NCI-H2171 treated with DMSO at 0.1 percent for 48 hours (cell line): ENCODE data around the gene RNF149.
"Not testable (repeated sequence)": the region's sequence is repeated elsewhere in the genome, so short reads cannot be mapped to it uniquely, and the experiment has no call there.

Experiments
- DNase-seq: peaks from one replicate; lab custom pipeline; 2025; lab: John Stamatoyannopoulos, UW

Gene RNF149

GRCh38 chr2:101308432-101309210 is at the start of gene RNF149:
RNF149 (minus strand) TSS chr2:101308701; CDS start chr2:101308588, 113 bp downstream.
- DNase-seq, result peak; percentile 90

GRCh38 chr2:101357376-101357775 is 48.9 kb upstream of the RNF149 start:
- DNase-seq, result no peak

- no peak for DNase-seq
These were observed 48.0 kb upstream of the RNF149 start for GRCh38 chr2:101356521-101356920.

GRCh38 chr2:101356055-101356454 is 47.6 kb upstream of the RNF149 start:
- DNase-seq, result no peak

GRCh38 chr2:101355401-101356054 is 47.0 kb upstream of the RNF149 start:
- DNase-seq, result no peak

GRCh38 chr2:101354420-101355311 is 46.2 kb upstream of the RNF149 start:
- DNase-seq, result no peak

GRCh38 chr2:101352631-101353030 is 44.1 kb upstream of the RNF149 start:
- not testable (repeated sequence) for DNase-seq

GRCh38 chr2:101351207-101351606 is 42.7 kb upstream of the RNF149 start:
- no peak for DNase-seq

GRCh38 chr2:101349893-101350662 is 41.6 kb upstream of the RNF149 start:
- no peak for DNase-seq

GRCh38 chr2:101348883-101349282 is 40.4 kb upstream of the RNF149 start:
- no peak for DNase-seq

GRCh38 chr2:101346909-101347308 is 38.4 kb upstream of the RNF149 start:
- no peak for DNase-seq

- no peak for DNase-seq
These were observed 35.6 kb upstream of the RNF149 start for GRCh38 chr2:101344137-101344536.

GRCh38 chr2:101342625-101343008 is 34.1 kb upstream of the RNF149 start:
- no peak for DNase-seq

- peak; percentile 70 for DNase-seq
These were observed 33.6 kb upstream of the RNF149 start for GRCh38 chr2:101341901-101342624.

GRCh38 chr2:101341421-101341820 is 32.9 kb upstream of the RNF149 start:
- no peak for DNase-seq

- no peak for DNase-seq
These were observed 31.6 kb upstream of the RNF149 start for GRCh38 chr2:101340141-101340551.

- no peak for DNase-seq
These were observed 30.9 kb upstream of the RNF149 start for GRCh38 chr2:101339266-101339880.

GRCh38 chr2:101337877-101338276 is 29.4 kb upstream of the RNF149 start:
- no peak for DNase-seq

- no peak for DNase-seq
These were observed 24.6 kb upstream of the RNF149 start for GRCh38 chr2:101332885-101333766.

GRCh38 chr2:101331202-101331601 is 22.7 kb upstream of the RNF149 start:
- DNase-seq, result no peak
